ENCODE data around the gene GNG14.

DNA sequence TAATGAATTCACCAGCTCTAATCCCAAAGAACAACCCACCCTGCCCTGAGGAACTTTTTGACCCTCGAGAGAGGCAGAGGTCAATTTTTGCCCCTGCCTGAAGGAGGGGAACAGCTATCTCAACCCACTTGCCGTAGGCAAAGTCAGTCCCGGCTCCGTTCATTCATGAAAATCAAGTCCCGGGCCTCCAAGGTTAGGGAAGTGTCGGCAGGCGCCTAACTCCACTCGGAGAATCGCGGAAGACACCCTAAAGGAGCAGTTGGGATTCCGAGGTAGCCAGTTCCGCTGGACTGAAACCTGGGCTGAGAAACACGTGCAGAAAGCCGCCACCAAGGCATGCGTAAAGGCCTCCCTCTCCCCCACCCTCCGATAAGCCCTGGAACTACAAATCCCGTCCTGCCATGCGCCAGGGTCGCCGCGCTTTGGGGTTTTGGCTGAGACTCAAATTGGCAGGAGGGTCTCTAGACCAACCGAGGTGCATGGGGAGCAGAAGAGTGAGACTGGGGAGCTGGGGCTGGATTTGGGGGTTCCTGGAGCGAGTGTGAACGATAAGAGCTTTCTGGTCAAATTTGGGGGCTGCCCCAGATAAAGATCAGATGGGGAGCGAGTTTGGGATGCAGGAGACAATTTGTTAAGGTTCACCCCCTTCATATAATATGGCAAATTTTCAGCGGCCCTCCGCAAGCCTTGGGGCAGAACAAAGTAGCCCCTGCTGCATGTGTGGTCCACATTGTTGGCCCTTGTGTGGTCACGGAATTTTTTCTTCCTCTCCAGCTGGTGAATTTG, 36.0 kb downstream of the GNG14 start, which contains the start of gene TNPO2:
- TF ChIP-seq, protein P1, sequence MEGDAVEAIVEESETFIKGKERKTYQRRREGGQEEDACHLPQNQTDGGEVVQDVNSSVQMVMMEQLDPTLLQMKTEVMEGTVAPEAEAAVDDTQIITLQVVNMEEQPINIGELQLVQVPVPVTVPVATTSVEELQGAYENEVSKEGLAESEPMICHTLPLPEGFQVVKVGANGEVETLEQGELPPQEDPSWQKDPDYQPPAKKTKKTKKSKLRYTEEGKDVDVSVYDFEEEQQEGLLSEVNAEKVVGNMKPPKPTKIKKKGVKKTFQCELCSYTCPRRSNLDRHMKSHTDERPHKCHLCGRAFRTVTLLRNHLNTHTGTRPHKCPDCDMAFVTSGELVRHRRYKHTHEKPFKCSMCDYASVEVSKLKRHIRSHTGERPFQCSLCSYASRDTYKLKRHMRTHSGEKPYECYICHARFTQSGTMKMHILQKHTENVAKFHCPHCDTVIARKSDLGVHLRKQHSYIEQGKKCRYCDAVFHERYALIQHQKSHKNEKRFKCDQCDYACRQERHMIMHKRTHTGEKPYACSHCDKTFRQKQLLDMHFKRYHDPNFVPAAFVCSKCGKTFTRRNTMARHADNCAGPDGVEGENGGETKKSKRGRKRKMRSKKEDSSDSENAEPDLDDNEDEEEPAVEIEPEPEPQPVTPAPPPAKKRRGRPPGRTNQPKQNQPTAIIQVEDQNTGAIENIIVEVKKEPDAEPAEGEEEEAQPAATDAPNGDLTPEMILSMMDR (IDR thresholded peaks at IDR 0.05; ENCODE audit: extremely low read depth in 1 of 2, insufficient read depth in 1 of 2, low read depth in 1 of 2, low read length in 2 of 2): no peak
- TF ChIP-seq POLR2A (IDR thresholded peaks at IDR 0.05; ENCODE audit: low read depth, low read length) (peak; percentile 68), JUN (IDR thresholded peaks at IDR 0.05; ENCODE audit: borderline replicate concordance, insufficient read depth, insufficient read length, low read depth) (no peak), POLR2AphosphoS5 (IDR thresholded peaks at IDR 0.05; ENCODE audit: insufficient read depth, low read depth, low read length) (peak; percentile 60), FOS (IDR thresholded peaks at IDR 0.05; ENCODE audit: borderline replicate concordance, insufficient read depth, low read length) (no peak)

Measured in endothelial cell of umbilical vein (primary cell).